Measurements from ENCODE around the gene RPS6KA2.

Gene RPS6KA2

GRCh38 chr6:166420351-166420750, 206.7 kb downstream of the RPS6KA2 start:
- Mint-ChIP-seq H3K27ac (no peak overlapping the region), H3K36me3 (peaks cover 39 to 48% of the 10 kb centered on the region in 2 donors), H3K27me3 (peaks cover 0 to 6% of the 10 kb centered on the region in 2 donors), H3K9me3 (peaks cover 11 to 15% of the 10 kb centered on the region in 2 donors), H3K4me3 (no peak overlapping the region), H3K4me1 (peaks cover 0 to 5% of the 10 kb centered on the region in 2 donors)
- no peak for DNase-seq
- ATAC-seq (replicated peaks): no peak

- Mint-ChIP-seq H3K4me3 (no peak overlapping the region), H3K36me3 (peaks cover 36 to 48% of the 10 kb centered on the region in 2 donors), H3K27ac (no peak overlapping the region), H3K27me3 (peaks cover 0 to 6% of the 10 kb centered on the region in 2 donors), H3K4me1 (peaks cover 0 to 5% of the 10 kb centered on the region in 2 donors), H3K9me3 (peaks cover 11 to 15% of the 10 kb centered on the region in 2 donors)
- ATAC-seq (replicated peaks) (no peak), DNase-seq (no peak)
Observed at GRCh38 chr6:166419717-166420116, 207.3 kb downstream of the RPS6KA2 start.

GRCh38 chr6:166419286-166419685, 207.8 kb downstream of the RPS6KA2 start:
- Mint-ChIP-seq H3K9me3 (peaks cover 11 to 15% of the 10 kb centered on the region in 2 donors), H3K27me3 (peaks cover 0 to 6% of the 10 kb centered on the region in 2 donors), H3K4me1 (peaks cover 0 to 5% of the 10 kb centered on the region in 2 donors), H3K27ac (no peak overlapping the region), H3K4me3 (no peak overlapping the region), H3K36me3 (peaks cover 36 to 48% of the 10 kb centered on the region in 2 donors)
- no peak for DNase-seq
- peak; percentile 78 to 84 for ATAC-seq (replicated peaks)

- Mint-ChIP-seq H3K36me3 (peaks cover 36 to 47% of the 10 kb centered on the region in 2 donors), H3K4me1 (peaks cover 0 to 5% of the 10 kb centered on the region in 2 donors)
- no peak for ATAC-seq (replicated peaks)
Observed at GRCh38 chr6:166418691-166419143, 208.3 kb downstream of the RPS6KA2 start.

DNA sequence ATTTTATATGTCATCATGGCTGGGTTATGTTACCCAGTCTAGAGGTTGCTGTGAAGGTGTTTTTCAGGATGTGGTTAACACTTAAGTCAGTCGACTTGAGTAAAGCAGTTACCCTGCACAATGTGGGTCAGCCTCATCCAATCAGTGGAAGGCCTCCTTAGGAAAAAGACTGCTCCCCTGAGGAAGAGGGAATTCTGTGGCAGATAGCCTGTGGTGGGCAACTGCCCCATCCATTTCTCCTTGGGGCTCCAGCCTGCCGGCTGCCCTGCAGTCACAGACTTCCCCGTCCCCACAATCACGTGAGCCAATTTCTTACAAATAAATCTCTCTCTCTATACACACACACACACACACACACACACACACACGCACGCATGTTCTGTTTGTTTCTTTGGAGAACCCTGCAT, 209.8 kb downstream of the RPS6KA2 start:
- H3K9me3 Mint-ChIP-seq: peaks cover 11 to 15% of the 10 kb centered on the region in 2 donors
- no peak overlapping the region for H3K27ac Mint-ChIP-seq
- no peak overlapping the region for H3K4me3 Mint-ChIP-seq
- H3K27me3 Mint-ChIP-seq: peaks cover 0 to 6% of the 10 kb centered on the region in 2 donors
- DNase-seq (no peak), ATAC-seq (replicated peaks) (no peak)
- H3K36me3 Mint-ChIP-seq: peaks cover 40 to 49% of the 10 kb centered on the region in 2 donors
- H3K4me1 Mint-ChIP-seq: peaks cover 0 to 5% of the 10 kb centered on the region in 2 donors

More at GRCh38 chr6:166418691-166419143, 208.3 kb downstream of the RPS6KA2 start:
- peaks cover 11 to 15% of the 10 kb centered on the region in 2 donors for H3K9me3 Mint-ChIP-seq
- no peak overlapping the region for H3K27ac Mint-ChIP-seq
- no peak overlapping the region for H3K4me3 Mint-ChIP-seq
- peaks cover 0 to 6% of the 10 kb centered on the region in 2 donors for H3K27me3 Mint-ChIP-seq
- no peak for DNase-seq

DNA sequence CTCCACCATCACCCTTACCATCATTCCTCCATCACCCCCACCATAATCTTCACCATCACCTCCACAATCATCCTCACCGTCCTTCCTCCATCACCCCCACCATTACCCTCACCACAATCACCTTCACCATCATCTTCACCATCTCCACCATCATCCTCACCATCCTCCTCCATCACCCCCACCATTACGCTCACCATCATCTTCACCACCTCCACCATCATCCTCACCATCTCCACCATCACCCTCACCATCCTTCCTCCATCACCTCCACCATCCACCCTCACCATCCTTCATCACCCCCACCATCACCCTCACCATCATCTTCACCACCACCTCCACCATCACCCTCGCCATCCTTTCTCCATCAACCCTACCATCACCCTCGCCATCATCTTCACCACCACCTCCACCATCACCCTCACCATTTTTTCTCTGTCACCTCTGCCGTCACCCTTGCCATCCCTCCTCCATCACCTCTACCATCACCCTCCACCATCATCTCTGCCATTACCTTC, 211.2 kb downstream of the RPS6KA2 start:
- ATAC-seq (replicated peaks): no peak
- H3K27me3 Mint-ChIP-seq: peaks cover 0 to 6% of the 10 kb centered on the region in 2 donors
- peaks cover 11 to 15% of the 10 kb centered on the region in 2 donors for H3K9me3 Mint-ChIP-seq
- H3K4me3 Mint-ChIP-seq: no peak overlapping the region
- peaks cover 41 to 55% of the 10 kb centered on the region in 2 donors for H3K36me3 Mint-ChIP-seq
- no peak for DNase-seq
- H3K27ac Mint-ChIP-seq: no peak overlapping the region
- H3K4me1 Mint-ChIP-seq: peaks cover 0 to 5% of the 10 kb centered on the region in 2 donors

DNA sequence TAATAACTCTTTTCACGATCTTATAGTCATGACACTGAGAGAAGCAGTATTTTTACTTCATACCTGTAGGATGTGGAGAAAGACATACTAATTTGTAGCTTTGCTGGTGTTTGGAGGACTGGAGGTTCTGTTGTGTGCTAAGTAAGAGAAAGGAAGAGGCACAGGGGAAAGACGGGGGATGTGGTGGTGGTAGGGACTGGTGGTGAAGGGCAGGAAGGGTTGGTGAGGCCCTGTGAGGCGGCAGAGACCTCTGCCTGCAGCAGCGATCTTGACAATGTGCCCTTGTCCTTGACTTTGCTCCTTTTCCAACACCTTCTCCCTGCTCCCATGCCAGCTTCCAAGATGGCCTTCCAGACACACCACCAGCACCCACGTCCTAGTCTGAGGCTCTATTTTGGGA, 211.7 kb downstream of the RPS6KA2 start:
- Mint-ChIP-seq H3K9me3 (peaks cover 11 to 15% of the 10 kb centered on the region in 2 donors), H3K36me3 (peaks cover 38 to 52% of the 10 kb centered on the region in 2 donors), H3K27me3 (peaks cover 0 to 6% of the 10 kb centered on the region in 2 donors), H3K27ac (no peak overlapping the region), H3K4me1 (peaks cover 3 to 8% of the 10 kb centered on the region in 2 donors), H3K4me3 (no peak overlapping the region)
- no peak for DNase-seq
- ATAC-seq (replicated peaks): no peak

DNA sequence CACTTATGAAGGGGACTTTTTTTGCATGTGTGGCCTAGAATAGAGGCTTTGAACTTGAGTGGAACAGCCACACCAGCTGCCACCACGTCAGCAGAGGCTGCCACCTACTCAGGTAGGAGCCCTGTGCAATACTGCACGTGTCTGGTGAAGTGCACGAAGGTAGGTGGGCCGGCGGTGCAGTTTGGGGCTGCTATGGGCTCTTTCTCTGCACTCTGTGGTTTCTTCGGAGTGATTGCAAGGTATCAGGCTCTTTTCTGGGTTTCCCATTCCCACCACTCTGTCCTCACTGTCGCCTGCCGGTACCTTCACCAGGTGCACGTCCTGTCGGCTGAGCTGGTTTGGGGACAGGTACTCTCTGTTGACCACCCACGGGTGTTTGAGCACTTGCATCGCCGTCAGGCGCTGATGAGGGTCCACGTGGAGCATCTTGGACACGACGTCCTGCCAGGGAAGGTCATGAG, 213.5 kb downstream of the RPS6KA2 start:
- H3K27me3 Mint-ChIP-seq: peaks cover 0 to 6% of the 10 kb centered on the region in 2 donors
- H3K36me3 Mint-ChIP-seq: peaks cover 29 to 40% of the 10 kb centered on the region in 2 donors
- DNase-seq (no peak), ATAC-seq (replicated peaks) (no peak)
- H3K9me3 Mint-ChIP-seq: peaks cover 11 to 15% of the 10 kb centered on the region in 2 donors
- H3K27ac Mint-ChIP-seq: no peak overlapping the region
- H3K4me1 Mint-ChIP-seq: peaks cover 9 to 10% of the 10 kb centered on the region in 2 donors
- no peak overlapping the region for H3K4me3 Mint-ChIP-seq

- ATAC-seq (replicated peaks): no peak
- Mint-ChIP-seq H3K4me1 (peaks cover 9 to 10% of the 10 kb centered on the region in 2 donors), H3K27ac (no peak overlapping the region), H3K9me3 (peaks cover 11 to 15% of the 10 kb centered on the region in 2 donors), H3K27me3 (peaks cover 0 to 6% of the 10 kb centered on the region in 2 donors), H3K4me3 (no peak overlapping the region), H3K36me3 (peaks cover 25 to 35% of the 10 kb centered on the region in 2 donors)
- no peak for DNase-seq
Observed at GRCh38 chr6:166412911-166413384, 214.1 kb downstream of the RPS6KA2 start.

- Mint-ChIP-seq H3K36me3 (peaks cover 25 to 33% of the 10 kb centered on the region in 2 donors), H3K27me3 (peaks cover 0 to 6% of the 10 kb centered on the region in 2 donors), H3K4me1 (peaks cover 9 to 10% of the 10 kb centered on the region in 2 donors), H3K27ac (no peak overlapping the region), H3K4me3 (no peak overlapping the region), H3K9me3 (peaks cover 11 to 15% of the 10 kb centered on the region in 2 donors)
- ATAC-seq (replicated peaks) (no peak), DNase-seq (no peak)
Observed at GRCh38 chr6:166412156-166412910, 214.7 kb downstream of the RPS6KA2 start.

DNA sequence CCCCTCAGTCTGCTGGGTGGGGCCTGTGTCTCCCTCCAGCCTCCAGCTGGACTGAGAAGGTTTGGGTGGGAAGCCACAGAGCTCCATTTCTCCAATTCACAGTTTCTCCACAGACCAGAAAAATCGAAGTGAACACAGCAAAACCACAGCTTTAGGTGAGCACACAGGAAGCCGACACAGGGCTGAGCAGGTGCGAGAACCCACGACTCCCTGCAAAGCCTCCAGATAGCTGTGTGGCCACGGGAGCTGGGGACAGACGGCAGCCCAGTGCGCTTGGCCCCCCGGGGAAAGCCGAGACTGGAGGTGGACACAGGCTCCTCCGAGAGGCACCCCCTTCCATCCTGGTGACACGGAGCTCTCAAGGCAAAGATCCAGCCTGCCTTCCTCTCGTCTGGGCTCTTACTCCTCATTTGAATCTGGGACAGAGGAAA, 215.3 kb downstream of the RPS6KA2 start:
- H3K27ac Mint-ChIP-seq: no peak overlapping the region
- H3K36me3 Mint-ChIP-seq: peaks cover 24 to 30% of the 10 kb centered on the region in 2 donors
- ATAC-seq (replicated peaks): no peak
- peaks cover 0 to 6% of the 10 kb centered on the region in 2 donors for H3K27me3 Mint-ChIP-seq
- H3K4me3 Mint-ChIP-seq: no peak overlapping the region
- H3K9me3 Mint-ChIP-seq: peaks cover 10 to 13% of the 10 kb centered on the region in 2 donors
- no peak for DNase-seq
- peaks cover 9 to 10% of the 10 kb centered on the region in 2 donors for H3K4me1 Mint-ChIP-seq

DNA sequence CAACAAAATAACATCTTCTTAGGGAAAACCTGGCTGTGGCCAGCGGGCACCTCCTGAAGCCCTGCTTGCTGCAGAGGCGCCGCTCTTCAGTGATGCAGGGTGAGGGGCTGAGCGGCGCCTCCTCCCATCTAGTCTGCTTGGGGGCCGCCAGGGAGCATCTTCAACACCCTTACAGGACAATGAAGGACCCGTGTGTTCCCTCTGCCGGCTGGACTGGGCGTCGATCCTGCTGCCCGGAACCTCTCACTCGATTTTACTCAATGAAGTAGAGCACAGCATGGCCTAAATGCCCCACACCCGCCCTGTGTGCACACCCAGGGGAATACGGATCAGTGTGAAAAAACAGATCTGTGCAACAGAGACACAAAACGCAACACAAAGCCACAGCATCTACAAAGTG, 215.8 kb downstream of the RPS6KA2 start:
- Mint-ChIP-seq H3K27me3 (peaks cover 0 to 4% of the 10 kb centered on the region in 2 donors), H3K4me3 (no peak overlapping the region), H3K9me3 (peaks cover 5 to 8% of the 10 kb centered on the region in 2 donors), H3K27ac (no peak overlapping the region), H3K4me1 (peaks cover 9 to 10% of the 10 kb centered on the region in 2 donors), H3K36me3 (peaks cover 19 to 25% of the 10 kb centered on the region in 2 donors)
- DNase-seq: no peak
- ATAC-seq (replicated peaks): no peak

GRCh38 chr6:166410426-166410935, 216.6 kb downstream of the RPS6KA2 start:
- Mint-ChIP-seq H3K4me3 (no peak overlapping the region), H3K36me3 (peaks cover 11 to 17% of the 10 kb centered on the region in 2 donors), H3K9me3 (peaks cover 0 to under 1% of the 10 kb centered on the region in 2 donors), H3K4me1 (peaks cover 9 to 10% of the 10 kb centered on the region in 2 donors), H3K27me3 (peaks cover 3% of the 10 kb centered on the region in 2 donors), H3K27ac (peak overlapping the region; percentile 22)
- DNase-seq (no peak), ATAC-seq (replicated peaks) (peak; percentile 33 to 57)
